Adrenal gland (tissue), 5 donors: ENCODE results near the gene HEMK1.

Experiments
- POLR2A ChIP-seq, 2 donors: fragments of 450-650 bp; IDR thresholded peaks; one replicate each; pipeline ENCODE4 v1.6.1; 2017; ENCODE audit warnings: antibody characterized with exemption in 2 of 2, mild to moderate bottlenecking in 2 of 2, moderate library complexity in 1 of 2
- TF ChIP-seq, protein P1 (sequence below), 6 experiments: fragments of 450-650 bp in 4 of 6; fragments of 200-600 bp in 2 of 6; sonication (generic) in 1 of 6; IDR thresholded peaks; 1 replicate in 5 of 6; 2 replicates in 1 of 6; pipeline versions ENCODE4 v1.5.1 to v1.8.0; 2016 to 2021; ENCODE audit warnings: antibody characterized with exemption in 6 of 6, mild to moderate bottlenecking in 2 of 6, moderate library complexity in 1 of 6
- donor health status: DM: no; HTN: no; CAD: no.

GRCh38 chr3:50583897-50584296 lies 14.6 kb downstream of the HEMK1 start:
- TF ChIP-seq, protein P1, sequence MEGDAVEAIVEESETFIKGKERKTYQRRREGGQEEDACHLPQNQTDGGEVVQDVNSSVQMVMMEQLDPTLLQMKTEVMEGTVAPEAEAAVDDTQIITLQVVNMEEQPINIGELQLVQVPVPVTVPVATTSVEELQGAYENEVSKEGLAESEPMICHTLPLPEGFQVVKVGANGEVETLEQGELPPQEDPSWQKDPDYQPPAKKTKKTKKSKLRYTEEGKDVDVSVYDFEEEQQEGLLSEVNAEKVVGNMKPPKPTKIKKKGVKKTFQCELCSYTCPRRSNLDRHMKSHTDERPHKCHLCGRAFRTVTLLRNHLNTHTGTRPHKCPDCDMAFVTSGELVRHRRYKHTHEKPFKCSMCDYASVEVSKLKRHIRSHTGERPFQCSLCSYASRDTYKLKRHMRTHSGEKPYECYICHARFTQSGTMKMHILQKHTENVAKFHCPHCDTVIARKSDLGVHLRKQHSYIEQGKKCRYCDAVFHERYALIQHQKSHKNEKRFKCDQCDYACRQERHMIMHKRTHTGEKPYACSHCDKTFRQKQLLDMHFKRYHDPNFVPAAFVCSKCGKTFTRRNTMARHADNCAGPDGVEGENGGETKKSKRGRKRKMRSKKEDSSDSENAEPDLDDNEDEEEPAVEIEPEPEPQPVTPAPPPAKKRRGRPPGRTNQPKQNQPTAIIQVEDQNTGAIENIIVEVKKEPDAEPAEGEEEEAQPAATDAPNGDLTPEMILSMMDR (IDR thresholded peaks at IDR 0.05): no peak
- TF ChIP-seq POLR2A (IDR thresholded peaks at IDR 0.05): no peak
